Cardiac septum (tissue), 1 donor: ENCODE data around the gene PSORS1C1. TPM values are rescaled to one million over a fixed set of nuclear protein-coding genes. Genes with fewer than 3 reads are reported as not detected.
"Not testable (repeated sequence)": the region's sequence is repeated elsewhere in the genome, so short reads cannot be mapped to it uniquely, and the experiment has no call there.

Experiments used
- DNase-seq: peaks from one replicate; pipeline ENCODE4 v3.0.0-alpha.2; 2020; ENCODE audit warnings: low spot score
- intact Hi-C: fragments of 100-400 bp; cut with DNase I; formaldehyde crosslinking; loops from one replicate; pipeline ENCODE4 v1.14.0; 2022
- total RNA-seq: library from RNA; stranded (reverse); fragmentation: NEBNext Ultra II Directional; extraction: Animal tissue kit (Norgen Biotek cat#: 25700); gene quantifications from one replicate; pipeline ENCODE4 v1.2.1, GENCODE V29; 2021
- donor health status: DM: no; HTN: no; CAD: no.

The PSORS1C1 gene
- total RNA-seq, 1 donor from 2014 or later, result 3.9 TPM

DNA sequence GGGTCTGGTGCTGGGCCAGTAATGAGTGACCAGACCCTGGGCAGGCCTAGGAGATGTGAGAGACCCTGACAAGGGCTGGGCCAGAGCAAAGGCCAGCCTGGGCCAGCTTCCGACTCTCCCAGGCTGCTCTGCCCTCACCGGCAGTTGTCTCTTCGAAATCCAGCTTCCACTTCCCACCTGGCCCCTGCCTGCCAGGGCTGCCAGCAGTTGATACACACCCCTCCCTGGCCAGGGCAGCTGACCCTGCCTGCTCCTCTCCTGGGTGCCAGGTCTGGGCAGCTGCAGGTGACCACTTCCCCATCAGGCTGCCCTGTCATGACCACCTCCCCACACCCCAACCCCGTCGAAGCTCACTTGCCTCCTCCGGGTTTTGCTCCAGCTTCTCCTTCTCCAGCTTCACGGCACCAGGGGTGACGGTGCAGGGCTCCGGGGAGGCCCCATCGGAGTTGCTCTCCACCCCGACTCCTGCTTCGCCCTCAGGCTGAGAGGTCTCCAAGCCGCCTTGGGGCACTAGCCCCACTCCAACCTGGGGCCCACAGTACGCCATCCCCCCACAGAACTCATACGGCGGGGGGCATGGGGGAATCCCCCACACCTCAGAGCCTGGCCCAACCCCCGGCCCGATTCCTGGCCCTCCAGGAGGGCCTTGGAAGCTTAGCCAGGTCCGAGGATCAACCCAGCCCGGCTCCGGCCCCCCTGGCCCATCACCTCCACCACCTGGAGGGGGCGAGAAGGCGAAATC is 55.4 kb downstream of the PSORS1C1 start:
- intact Hi-C loops, DNase-seq: not testable (repeated sequence)

DNA sequence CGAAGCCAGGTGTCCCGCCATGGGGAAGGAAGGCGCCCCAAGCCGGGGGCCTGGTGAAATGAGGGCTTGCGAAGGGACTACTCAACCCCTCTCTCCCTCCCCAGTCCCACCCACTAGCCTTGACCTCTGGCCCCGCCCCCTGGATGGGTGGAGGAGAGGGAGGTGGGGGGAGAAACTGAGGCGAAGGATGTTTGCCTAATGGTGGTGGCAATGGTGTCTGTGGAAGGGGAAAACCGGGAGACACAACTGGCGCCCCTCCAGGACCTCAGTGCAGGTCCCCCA is 55.9 kb downstream of the PSORS1C1 start, which contains the start of gene POU5F1:
POU5F1 (minus strand) TSS at position 83 of the 282 bp plus-strand sequence; CDS start at position 21, 62 bp downstream.
- no peak for DNase-seq
- intact Hi-C loops, result no loop called here

- no peak for DNase-seq
- intact Hi-C loops, result no loop called here
These were observed 56.5 kb downstream of the PSORS1C1 start for GRCh38 chr6:31170987-31171671.

- DNase-seq, result no peak
- intact Hi-C loops, result no loop called here
These were observed 57.6 kb downstream of the PSORS1C1 start for GRCh38 chr6:31171931-31172905.

DNA sequence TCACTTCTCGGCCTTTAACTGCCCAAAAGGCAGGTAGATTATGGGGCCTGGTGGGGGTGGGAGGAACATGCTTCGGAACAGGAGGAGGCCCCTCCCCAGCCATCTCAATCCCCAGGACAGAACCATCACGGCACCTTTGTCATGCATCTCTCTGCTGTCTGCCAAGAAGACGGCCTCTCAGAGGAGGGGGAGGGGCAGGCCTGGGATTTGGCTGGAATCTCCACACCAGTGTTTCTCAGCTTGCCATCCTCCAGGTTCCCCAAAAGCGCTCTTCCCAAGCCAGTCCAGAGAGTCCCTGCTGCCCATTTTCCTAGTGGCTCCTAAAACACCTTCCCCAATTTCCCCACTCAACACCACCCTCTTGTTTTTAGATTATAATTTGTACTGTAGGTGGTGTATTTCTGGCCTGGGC is 58.4 kb downstream of the PSORS1C1 start:
- DNase-seq, result no peak
- intact Hi-C loops, result no loop called here

- no peak for DNase-seq
- intact Hi-C loops, result no loop called here
These were observed 58.8 kb downstream of the PSORS1C1 start for GRCh38 chr6:31173406-31173805.

- intact Hi-C loops, result no loop called here
- no peak for DNase-seq
These were observed 59.8 kb downstream of the PSORS1C1 start for GRCh38 chr6:31174378-31174777.

DNA sequence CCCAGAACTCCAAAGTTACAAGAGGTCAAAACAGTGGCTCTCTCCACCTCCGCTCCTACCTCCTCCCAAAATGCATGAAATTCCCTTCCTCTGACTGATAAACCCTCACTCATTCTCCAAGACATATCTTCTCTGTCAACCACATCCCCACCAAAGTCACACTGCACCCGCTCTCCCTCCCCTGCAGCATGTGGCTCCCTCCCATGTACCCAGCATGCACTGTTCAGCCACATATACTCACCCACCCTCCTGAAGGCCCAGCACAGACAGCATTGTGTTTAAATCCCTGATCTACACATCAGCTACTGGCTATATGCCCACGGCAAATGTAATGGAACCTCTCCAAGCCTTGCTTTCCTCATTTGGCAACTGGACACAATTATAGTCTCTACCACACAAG is 61.4 kb downstream of the PSORS1C1 start:
- no peak for DNase-seq
- intact Hi-C loops, result no loop called here

GRCh38 chr6:31178143-31179041 is 63.8 kb downstream of the PSORS1C1 start:
- DNase-seq, result no peak
- intact Hi-C loops, result no loop called here

GRCh38 chr6:31179042-31179386 is 64.4 kb downstream of the PSORS1C1 start:
- no peak for DNase-seq
- intact Hi-C loops, result no loop called here

DNA sequence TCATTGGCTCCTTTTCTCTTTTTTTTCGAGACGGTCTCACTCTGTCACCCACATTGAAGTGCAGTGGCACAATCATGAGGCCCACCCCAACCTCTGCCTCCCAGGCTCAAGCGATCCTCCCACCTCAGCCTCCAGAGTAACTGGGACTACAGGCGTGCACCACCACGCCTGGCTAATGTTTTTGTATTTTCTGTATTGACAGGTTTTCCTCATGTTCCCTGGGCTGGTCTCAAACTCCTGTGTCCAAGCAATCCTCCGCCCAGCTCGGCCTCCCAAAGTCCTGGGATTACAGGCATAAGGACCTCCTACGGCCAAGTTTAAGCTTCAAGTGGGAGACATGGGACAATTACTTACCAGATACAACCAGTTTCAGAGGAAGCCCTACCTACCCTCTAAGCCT is 65.3 kb downstream of the PSORS1C1 start:
- no peak for DNase-seq
- intact Hi-C loops, result no loop called here

GRCh38 chr6:31180500-31180899 is 65.9 kb downstream of the PSORS1C1 start:
- intact Hi-C loops, result no loop called here
- no peak for DNase-seq

DNA sequence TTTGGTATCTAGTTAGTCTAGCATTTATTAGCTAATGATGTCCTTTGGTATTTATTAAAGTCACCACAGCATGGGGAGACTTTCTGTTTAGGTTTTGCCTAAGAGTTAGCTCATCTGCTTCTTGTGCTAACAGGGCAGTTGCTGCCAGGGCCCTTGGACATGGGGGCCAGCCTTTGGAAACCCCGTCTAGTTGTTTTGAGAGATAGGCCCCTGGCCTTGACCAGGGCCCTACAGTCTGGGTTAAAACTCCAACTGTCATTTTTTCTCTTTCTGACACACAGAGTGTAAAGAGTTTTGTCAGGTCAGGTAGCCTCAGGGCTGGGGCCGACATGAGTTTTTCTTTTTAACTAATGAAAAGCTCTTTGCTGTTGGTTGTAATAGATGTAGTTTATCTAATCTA is 68.7 kb downstream of the PSORS1C1 start:
- DNase-seq, intact Hi-C loops: not testable (repeated sequence)

- DNase-seq, intact Hi-C loops: not testable (repeated sequence)
These were observed 69.3 kb downstream of the PSORS1C1 start for GRCh38 chr6:31183859-31184258.

- DNase-seq, intact Hi-C loops: not testable (repeated sequence)
These were observed 71.1 kb downstream of the PSORS1C1 start for GRCh38 chr6:31185695-31186051.

GRCh38 chr6:31186052-31186734 is 71.6 kb downstream of the PSORS1C1 start:
- intact Hi-C loops, result no loop called here
- peak; percentile 86 for DNase-seq

DNA sequence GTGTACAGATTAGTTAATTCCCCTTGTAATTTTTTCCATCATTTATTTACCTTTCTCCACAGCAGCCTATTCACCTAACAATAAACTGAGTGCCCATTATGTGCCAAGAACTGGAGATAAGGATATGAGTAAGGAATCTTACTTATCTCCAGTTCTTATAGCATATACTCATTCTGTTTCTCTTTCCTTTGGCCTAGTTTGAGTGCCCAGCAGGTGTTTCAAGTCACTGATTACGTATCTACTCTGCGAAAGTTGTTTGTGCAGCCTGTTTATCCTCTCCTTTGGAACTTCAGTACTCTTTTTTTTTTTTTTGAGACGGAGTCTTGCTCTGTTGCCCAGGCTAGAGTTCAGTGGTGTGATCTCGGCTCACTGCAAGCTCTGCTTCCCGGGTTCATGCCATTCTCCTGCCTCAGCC is 73.2 kb downstream of the PSORS1C1 start:
- intact Hi-C loops, result no loop called here
- no peak for DNase-seq

GRCh38 chr6:31189223-31189622 is 74.6 kb downstream of the PSORS1C1 start:
- intact Hi-C loops, DNase-seq: not testable (repeated sequence)
